Testis (tissue), 3 donors: ENCODE results near the gene ACBD6. TPM values are rescaled to one million over a fixed set of nuclear protein-coding genes. Genes with fewer than 3 reads are reported as not detected.
A peak's percentile ranks its signal among the peaks of the same experiment; 100 is the strongest.

Experiments
- DNase-seq: peaks from one replicate; pipeline ENCODE4 v3.0.0-alpha.2; 2019
- H3K27ac ChIP-seq, 2 donors: fragments of 200-600 bp; sonication (generic); one replicate each; pipeline ENCODE4 v1.5.1; 2019
- H3K27me3 ChIP-seq: fragments of 200-600 bp; sonication (generic); one replicate; pipeline ENCODE4 v1.5.1; 2019
- H3K36me3 ChIP-seq: fragments of 200-600 bp; sonication (generic); one replicate; pipeline ENCODE4 v1.5.1; 2017; ENCODE audit warnings: low read depth; ENCODE audit errors: missing control alignments
- H3K4me1 ChIP-seq: fragments of 200-600 bp; sonication (generic); one replicate; pipeline ENCODE4 v1.5.1; 2019
- H3K4me3 ChIP-seq, 2 donors: fragments of 200-600 bp; sonication (generic); one replicate each; pipeline ENCODE4 v1.5.1; 2017 to 2019
- H3K9me3 ChIP-seq: fragments of 200-600 bp; sonication (generic); one replicate; pipeline ENCODE4 v1.5.1; 2017
- POLR2A ChIP-seq: fragments of 450-650 bp; IDR thresholded peaks from one replicate; pipeline ENCODE4 v1.6.1; 2017; ENCODE audit warnings: antibody characterized with exemption, mild to moderate bottlenecking, moderate library complexity
- WGBS, 2 donors: methylation state at CpG; one replicate each; pipeline ENCODE4 v1.1.5; 2018; 5-methylcytosine and 5-hydroxymethylcytosine counted together
- intact Hi-C: fragments of 100-400 bp; cut with DNase I; formaldehyde crosslinking; loops from one replicate; pipeline ENCODE4 v1.15.1; 2023; ENCODE audit warnings: low total_unique reads
- polyA plus RNA-seq: library from polyadenylated mRNA; stranded (reverse); fragments of 350-450 nt; fragmentation: Illumina TruSeq; extraction: RNeasy Lipid Tissue Mini Kit (QIAGEN cat#74804); gene quantifications from one replicate; pipeline ENCODE4 v1.2.3, GENCODE V29; 2014; ENCODE audit warnings: low read depth, low replicate concordance; ENCODE audit not compliant: insufficient read depth
- total RNA-seq, 2 donors: library from RNA; depleted of rRNA; stranded (reverse); fragments of >200 nt; gene quantifications; one replicate each; pipeline ENCODE4 v1.2.3, GENCODE V29; 2016
- TF ChIP-seq, protein P1 (sequence below), 3 experiments: fragments of 450-650 bp in 2 of 3; fragments of 200-600 bp in 1 of 3; sonication (generic) in 1 of 3; IDR thresholded peaks; one replicate each; pipeline ENCODE4 v1.5.1; 2016 to 2019; ENCODE audit warnings: antibody characterized with exemption in 3 of 3, mild to moderate bottlenecking in 2 of 3, moderate library complexity in 1 of 3

ACBD6 gene
- total and polyA plus RNA-seq, 3 donors from 2014 or later: 61.9 to 102 (median 97.2) TPM

DNA sequence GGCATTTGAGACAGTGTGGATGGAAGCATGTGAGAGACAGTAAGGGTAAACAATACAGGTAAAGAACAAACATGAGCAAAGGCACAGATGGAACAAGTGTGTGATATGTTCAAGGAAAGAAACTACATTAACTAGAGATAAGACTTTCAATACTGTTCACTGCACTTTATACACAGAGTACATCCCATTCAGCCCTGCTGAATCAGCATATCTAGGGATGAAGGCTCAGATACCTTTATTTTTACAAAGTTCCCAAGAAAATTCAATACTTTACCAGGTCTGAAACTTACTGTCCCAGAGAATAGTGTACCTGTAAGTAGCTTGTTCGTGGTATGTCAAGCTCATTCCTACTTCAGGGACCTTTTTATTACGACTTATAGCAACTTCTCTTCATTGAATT, 149.8 kb downstream of the ACBD6 start:
- Histone ChIP-seq H3K4me1 (peaks cover 5% of the 10 kb centered on the region), H3K9me3 (no peaks in the 10 kb centered on the region), H3K27ac (no peak overlapping the region), H3K36me3 (no peaks in the 10 kb centered on the region), H3K4me3 (no peak overlapping the region), H3K27me3 (no peaks in the 10 kb centered on the region)
- TF ChIP-seq POLR2A: no peak
- TF ChIP-seq, protein P1, sequence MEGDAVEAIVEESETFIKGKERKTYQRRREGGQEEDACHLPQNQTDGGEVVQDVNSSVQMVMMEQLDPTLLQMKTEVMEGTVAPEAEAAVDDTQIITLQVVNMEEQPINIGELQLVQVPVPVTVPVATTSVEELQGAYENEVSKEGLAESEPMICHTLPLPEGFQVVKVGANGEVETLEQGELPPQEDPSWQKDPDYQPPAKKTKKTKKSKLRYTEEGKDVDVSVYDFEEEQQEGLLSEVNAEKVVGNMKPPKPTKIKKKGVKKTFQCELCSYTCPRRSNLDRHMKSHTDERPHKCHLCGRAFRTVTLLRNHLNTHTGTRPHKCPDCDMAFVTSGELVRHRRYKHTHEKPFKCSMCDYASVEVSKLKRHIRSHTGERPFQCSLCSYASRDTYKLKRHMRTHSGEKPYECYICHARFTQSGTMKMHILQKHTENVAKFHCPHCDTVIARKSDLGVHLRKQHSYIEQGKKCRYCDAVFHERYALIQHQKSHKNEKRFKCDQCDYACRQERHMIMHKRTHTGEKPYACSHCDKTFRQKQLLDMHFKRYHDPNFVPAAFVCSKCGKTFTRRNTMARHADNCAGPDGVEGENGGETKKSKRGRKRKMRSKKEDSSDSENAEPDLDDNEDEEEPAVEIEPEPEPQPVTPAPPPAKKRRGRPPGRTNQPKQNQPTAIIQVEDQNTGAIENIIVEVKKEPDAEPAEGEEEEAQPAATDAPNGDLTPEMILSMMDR (IDR thresholded peaks at IDR 0.05): no peak
- WGBS, 2 donors: 89 to 97% methylated on average over 2 of the region's 2 CpGs
- intact Hi-C loops: no loop called here
- DNase-seq: no peak

DNA sequence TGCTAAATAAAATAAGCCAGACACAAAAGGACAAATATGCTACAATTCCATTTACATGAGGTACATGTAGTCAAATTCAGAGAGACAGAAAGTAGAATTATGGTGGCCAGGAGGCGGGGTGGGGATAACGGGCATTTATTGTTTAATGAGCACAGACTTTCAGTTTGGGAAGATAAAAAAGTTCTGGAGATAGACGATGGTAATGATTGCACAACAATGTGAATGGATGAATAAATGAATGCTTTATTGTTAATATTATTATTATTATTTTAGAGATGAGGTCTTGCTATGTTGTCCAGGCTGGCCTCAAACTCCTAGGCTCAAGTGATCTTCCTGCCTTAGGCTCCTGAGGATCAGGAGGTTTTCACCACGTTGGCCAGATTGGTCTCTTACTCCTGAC, 150.4 kb downstream of the ACBD6 start:
- Histone ChIP-seq H3K27me3 (no peaks in the 10 kb centered on the region), H3K4me3 (no peak overlapping the region)
- intact Hi-C loops: no loop called here

DNA sequence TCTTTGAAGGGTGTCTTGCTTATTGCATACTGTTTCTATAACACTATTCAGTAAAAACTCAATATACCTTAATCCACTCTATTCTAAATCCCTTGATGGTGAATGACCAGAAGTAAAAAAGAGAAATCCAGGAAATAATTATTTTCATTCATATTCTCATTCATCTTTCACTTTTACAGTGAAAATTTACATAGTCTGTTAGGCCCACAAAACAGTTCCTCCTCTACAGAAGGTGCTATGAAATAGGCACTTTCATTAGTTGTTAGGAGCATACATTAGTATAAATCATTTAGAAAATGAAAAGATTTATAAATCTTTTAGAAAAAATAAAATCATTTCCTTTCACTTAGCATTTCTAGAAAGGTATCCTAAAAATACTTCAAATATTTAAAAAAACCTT, 157.2 kb downstream of the ACBD6 start:
- Histone ChIP-seq H3K27ac (no peak overlapping the region), H3K9me3 (no peaks in the 10 kb centered on the region), H3K36me3 (no peaks in the 10 kb centered on the region), H3K4me3 (no peak overlapping the region), H3K4me1 (peaks cover 15% of the 10 kb centered on the region), H3K27me3 (no peaks in the 10 kb centered on the region)
- DNase-seq: no peak
- TF ChIP-seq, protein P1 (IDR thresholded peaks at IDR 0.05): no peak
- no peak for TF ChIP-seq POLR2A
- intact Hi-C loops: no loop called here

More for the DNA sequence above, 150.4 kb downstream of the ACBD6 start:
- no peak for TF ChIP-seq POLR2A
- TF ChIP-seq, protein P1 (IDR thresholded peaks at IDR 0.05): no peak
- Histone ChIP-seq H3K27ac (no peak overlapping the region), H3K9me3 (no peaks in the 10 kb centered on the region), H3K4me1 (peaks cover 5% of the 10 kb centered on the region), H3K36me3 (no peaks in the 10 kb centered on the region)
- 89 to 96% methylated on average over 4 of the region's 4 CpGs for WGBS, 2 donors
- no peak for DNase-seq

DNA sequence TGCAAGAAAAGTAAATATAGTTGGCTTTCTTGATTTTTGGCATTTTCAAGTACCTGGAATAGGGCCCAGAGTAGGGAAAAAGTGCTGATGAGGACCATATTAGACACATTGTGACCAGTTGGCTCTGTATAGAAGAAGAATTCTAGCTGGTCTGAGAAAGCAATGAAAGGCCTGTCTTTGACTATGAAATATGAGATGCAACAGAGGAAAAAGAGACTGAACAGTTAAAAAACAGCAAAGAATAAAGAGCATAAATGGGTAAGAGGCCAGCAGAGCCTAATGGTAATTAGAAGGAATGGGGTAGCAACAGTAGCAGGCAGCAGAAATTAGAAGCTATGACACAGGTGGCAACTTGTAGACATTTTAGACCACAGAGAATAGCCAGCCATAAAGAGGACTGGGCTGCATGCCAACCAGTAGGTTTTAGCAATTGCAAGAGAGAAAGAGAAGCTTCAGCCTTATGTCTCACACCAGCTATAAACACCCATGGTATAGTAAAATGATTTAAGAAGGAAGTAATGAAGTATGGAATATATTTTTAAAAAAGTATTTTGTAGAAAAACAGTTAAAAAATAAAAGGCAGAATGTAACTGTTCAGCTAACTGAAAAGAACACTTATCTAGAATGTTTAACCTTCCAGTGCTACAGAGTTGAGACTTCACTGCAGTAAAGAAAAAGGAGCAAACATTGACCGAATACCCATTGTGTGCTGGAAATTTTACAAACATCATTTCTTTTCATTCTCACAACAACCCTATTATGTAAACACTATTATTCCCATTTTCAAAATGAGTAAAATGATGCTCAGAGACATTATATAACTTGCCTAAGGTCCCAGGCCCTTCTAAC, 158.2 kb downstream of the ACBD6 start:
- intact Hi-C loops: no loop called here
- WGBS, 2 donors: 62 to 79% methylated on average over 1 of the region's 1 CpG
- Histone ChIP-seq H3K4me1 (peaks cover 15% of the 10 kb centered on the region), H3K9me3 (no peaks in the 10 kb centered on the region), H3K4me3 (no peak overlapping the region), H3K27ac (no peak overlapping the region), H3K27me3 (no peaks in the 10 kb centered on the region), H3K36me3 (no peaks in the 10 kb centered on the region)
- TF ChIP-seq POLR2A: no peak
- TF ChIP-seq, protein P1 (IDR thresholded peaks at IDR 0.05): no peak
- DNase-seq: peak; percentile 70

DNA sequence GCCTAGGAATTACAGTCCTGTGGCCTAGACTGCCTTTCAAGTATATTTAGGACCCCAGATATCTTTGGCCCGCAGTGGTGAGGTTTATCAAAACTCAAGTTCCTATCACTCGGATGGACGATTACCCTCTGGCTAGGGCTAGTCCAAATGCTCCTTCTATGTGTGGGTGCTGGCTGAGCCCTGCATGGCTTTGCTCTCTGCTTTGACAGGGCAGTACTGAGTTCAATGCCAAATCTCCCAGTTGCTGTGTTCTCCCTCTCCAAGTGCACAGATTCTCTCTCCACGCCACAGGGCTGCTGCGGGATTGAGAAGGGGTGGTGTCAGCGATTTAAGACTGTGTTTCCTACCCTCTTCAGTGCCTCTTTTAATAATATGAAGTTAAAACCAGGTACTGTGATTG, 175.3 kb downstream of the ACBD6 start:
- H3K9me3 ChIP-seq: no peaks in the 10 kb centered on the region
- intact Hi-C loops: no loop called here
- H3K27me3 ChIP-seq: no peaks in the 10 kb centered on the region
- H3K27ac ChIP-seq: no peak overlapping the region
- WGBS, 2 donors: 98 to 100% methylated on average over 6 of the region's 6 CpGs
- no peak for DNase-seq
- TF ChIP-seq, protein P1 (IDR thresholded peaks at IDR 0.05): no peak
- no peak for TF ChIP-seq POLR2A
- H3K4me1 ChIP-seq: no peaks in the 10 kb centered on the region
- H3K4me3 ChIP-seq: no peak overlapping the region
- H3K36me3 ChIP-seq: no peaks in the 10 kb centered on the region
